GM23338 (cell line): ENCODE data around the gene RGS7. TPM values are rescaled to one million over a fixed set of nuclear protein-coding genes. Genes with fewer than 3 reads are reported as not detected.

Experiments
- ATAC-seq: fragments of 200-7000 bp; cut with Tn5 transposase; 3 replicates; pipeline ENCODE4 v1.9.1; 2020
- DNase-seq: peaks from one replicate; pipeline ENCODE4 v3.0.0-alpha.2; 2015; ENCODE audit warnings: low spot score
- H2AFZ ChIP-seq: fragments of 200-600 bp; sonication (generic); 2 replicates; pipeline ENCODE4 v1.8.0; 2016; ENCODE audit warnings: antibody characterized with exemption, mild to moderate bottlenecking, moderate library complexity
- H3F3A ChIP-seq: fragments of 200-600 bp; sonication (generic); replicated peaks from 2 replicates; pipeline ENCODE4 v1.8.0; 2017; ENCODE audit warnings: antibody characterized with exemption, mixed run types, low read depth
- H3K27ac ChIP-seq: fragments of 200-600 bp; sonication (generic); 2 replicates; pipeline ENCODE4 v1.6.1; 2016; ENCODE audit warnings: low read depth
- H3K27me3 ChIP-seq: fragments of 200-600 bp; sonication (generic); 2 replicates; pipeline ENCODE4 v1.8.0; 2016; ENCODE audit warnings: mild to moderate bottlenecking, mixed run types, moderate library complexity; ENCODE audit not compliant: insufficient read depth
- H3K36me3 ChIP-seq: fragments of 200-600 bp; sonication (generic); 2 replicates; pipeline ENCODE4 v1.8.0; 2016; ENCODE audit warnings: mild to moderate bottlenecking; ENCODE audit not compliant: insufficient read depth
- H3K4me1 ChIP-seq: fragments of 200-600 bp; sonication (generic); 2 replicates; pipeline ENCODE4 v1.8.0; 2016; ENCODE audit warnings: mild to moderate bottlenecking, moderate library complexity; ENCODE audit not compliant: insufficient read depth
- H3K4me2 ChIP-seq: fragments of 200-600 bp; sonication (generic); 2 replicates; pipeline ENCODE4 v1.7.1; 2017; ENCODE audit warnings: mixed run types
- H3K4me3 ChIP-seq: fragments of 200-600 bp; sonication (generic); 2 replicates; pipeline ENCODE4 v1.6.1; 2016; ENCODE audit warnings: mixed run types
- H3K79me2 ChIP-seq: fragments of 200-600 bp; sonication (generic); replicated peaks from 2 replicates; pipeline ENCODE4 v1.8.0; 2017; ENCODE audit warnings: mild to moderate bottlenecking; ENCODE audit not compliant: insufficient read depth
- H3K9me2 ChIP-seq: fragments of 200-600 bp; sonication (generic); 2 replicates; pipeline ENCODE4 v1.8.0; 2017; ENCODE audit not compliant: insufficient read depth
- H4K20me1 ChIP-seq: fragments of 200-600 bp; sonication (generic); replicated peaks from 2 replicates; pipeline ENCODE4 v1.8.0; 2017; ENCODE audit warnings: mild to moderate bottlenecking; ENCODE audit not compliant: insufficient read depth
- H3K27ac Mint-ChIP-seq: 2 replicates; pipeline ENCODE4 v1.8.0; 2020; ENCODE audit warnings: inconsistent platforms, mild to moderate bottlenecking, moderate library complexity, mixed read lengths
- H3K27me3 Mint-ChIP-seq: 3 replicates; pipeline ENCODE4 v1.8.0; 2022; ENCODE audit warnings: low read depth, mild to moderate bottlenecking, moderate library complexity, mixed read lengths, inconsistent platforms; ENCODE audit not compliant: insufficient read depth, poor library complexity
- H3K36me3 Mint-ChIP-seq: 3 replicates; pipeline ENCODE4 v1.8.0; 2021; ENCODE audit warnings: low read depth, mild to moderate bottlenecking, inconsistent platforms, moderate library complexity, mixed read lengths
- H3K4me1 Mint-ChIP-seq: 3 replicates; pipeline ENCODE4 v1.8.0; 2020; ENCODE audit warnings: mild to moderate bottlenecking, inconsistent platforms, mixed read lengths
- H3K4me3 Mint-ChIP-seq: 3 replicates; pipeline ENCODE4 v1.8.0; 2021; ENCODE audit warnings: moderate library complexity, mild to moderate bottlenecking, inconsistent platforms, mixed read lengths
- H3K9me3 Mint-ChIP-seq: 3 replicates; pipeline ENCODE4 v1.8.0; 2020; ENCODE audit warnings: moderate library complexity, mild to moderate bottlenecking, inconsistent platforms, mixed read lengths
- CREB1 ChIP-seq: fragments of 250-450 bp; sonication (Bioruptor Pico); IDR thresholded peaks from 2 replicates; pipeline ENCODE4 v1.5.0; 2020; ENCODE audit warnings: low read depth, mild to moderate bottlenecking, moderate library complexity
- CTCF ChIP-seq, 2 experiments: fragments of 200-600 bp in 1 of 2; sonication (generic) in 1 of 2; conservative IDR thresholded peaks; 2 replicates each; pipeline versions ENCODE4 v1.5.1 to v1.6.1; 2016 to 2017; ENCODE audit warnings: antibody characterized with exemption in 2 of 2, low read depth in 2 of 2, mild to moderate bottlenecking in 2 of 2, moderate library complexity in 1 of 2
- ETS1 ChIP-seq: IDR thresholded peaks from 2 replicates; pipeline ENCODE4 v1.6.1; 2016; ENCODE audit warnings: antibody characterized with exemption
- EZH2 ChIP-seq: fragments of 200-600 bp; sonication (generic); IDR thresholded peaks from one replicate; pipeline ENCODE4 v1.8.0; 2017; ENCODE audit warnings: antibody characterized with exemption, mild to moderate bottlenecking, low read depth; ENCODE audit not compliant: unreplicated experiment
- EZH2phosphoT487 ChIP-seq: fragments of 200-600 bp; sonication (generic); IDR thresholded peaks from one replicate; pipeline ENCODE4 v1.8.1; 2018; ENCODE audit warnings: antibody characterized with exemption; ENCODE audit not compliant: unreplicated experiment
- JUNB ChIP-seq: IDR thresholded peaks from one replicate; pipeline ENCODE4 v1.6.1; 2016; ENCODE audit warnings: antibody characterized with exemption; ENCODE audit not compliant: unreplicated experiment
- NANOG ChIP-seq: IDR thresholded peaks from 2 replicates; pipeline ENCODE4 v1.6.1; 2016; ENCODE audit warnings: antibody characterized with exemption, borderline replicate concordance
- POLR2AphosphoS5 ChIP-seq: IDR thresholded peaks from 2 replicates; pipeline ENCODE4 v1.6.1; 2016; ENCODE audit warnings: antibody characterized with exemption, low read depth
- REST ChIP-seq: IDR thresholded peaks from one replicate; pipeline ENCODE4 v1.6.1; 2018; ENCODE audit warnings: antibody characterized with exemption; ENCODE audit not compliant: unreplicated experiment
- STAT1 ChIP-seq: IDR thresholded peaks from one replicate; pipeline ENCODE4 v1.6.1; 2016; ENCODE audit warnings: antibody characterized with exemption; ENCODE audit not compliant: unreplicated experiment
- ZNF114 ChIP-seq: fragments of 250-450 bp; sonication (Bioruptor Pico); IDR thresholded peaks from 2 replicates; pipeline ENCODE4 v1.5.0; 2020; ENCODE audit warnings: mild to moderate bottlenecking, moderate library complexity
- ZNF331 ChIP-seq: fragments of 250-450 bp; sonication (Bioruptor Pico); IDR thresholded peaks from 2 replicates; pipeline ENCODE4 v1.5.0; 2020; ENCODE audit warnings: low read depth, mild to moderate bottlenecking, moderate library complexity
- polyA plus RNA-seq: library from polyadenylated mRNA; unstranded; fragments of >200 nt; fragmentation: Nextera tagmentation; extraction: Ambion mirVana; gene quantifications from 2 replicates; pipeline ENCODE4 v1.2.1, GENCODE V29; 2016
- total RNA-seq: library from RNA; depleted of rRNA; stranded (reverse); fragments of >200 nt; shearing (Covaris generic); gene quantifications from 2 replicates; pipeline ENCODE4 v1.2.3, GENCODE V29; 2014

Gene RGS7
- total and polyA plus RNA-seq, 2 experiments from 2014 or later: 2.0 to 2.2 TPM

GRCh38 chr1:241323514-241324195, 33.4 kb downstream of the RGS7 start:
- Histone ChIP-seq H3K9me2 (no peaks in the 10 kb centered on the region), H3K27me3 (no peaks in the 10 kb centered on the region), H3K4me1 (no peaks in the 10 kb centered on the region), H3K79me2 (no peaks in the 10 kb centered on the region), H3K36me3 (no peaks in the 10 kb centered on the region), H4K20me1 (no peaks in the 10 kb centered on the region), H3F3A (no peaks in the 10 kb centered on the region), H3K4me2 (no peak overlapping the region), H2AFZ (no peak overlapping the region), H3K4me3 (no peak overlapping the region), H3K27ac (no peak overlapping the region)
- DNase-seq: peak; percentile 83
- ATAC-seq: peak; percentile 77
- no peaks in the 10 kb centered on the region for H3K9me3 Mint-ChIP-seq
- H3K27ac Mint-ChIP-seq: no peak overlapping the region
- H3K27me3 Mint-ChIP-seq: no peaks in the 10 kb centered on the region
- H3K4me3 Mint-ChIP-seq: no peak overlapping the region
- no peaks in the 10 kb centered on the region for H3K36me3 Mint-ChIP-seq
- no peaks in the 10 kb centered on the region for H3K4me1 Mint-ChIP-seq
- TF ChIP-seq REST (peak; percentile 90), CTCF (conservative IDR thresholded peaks at IDR 0.05; ENCODE audit: low read depth in 2 of 2) (no peak), EZH2phosphoT487 (no peak), EZH2 (no peak)

GRCh38 chr1:241317676-241318075, 39.3 kb downstream of the RGS7 start:
- H3K27me3 ChIP-seq: no peaks in the 10 kb centered on the region
- no peaks in the 10 kb centered on the region for H3K79me2 ChIP-seq
- Mint-ChIP-seq H3K27ac (no peak overlapping the region), H3K4me1 (no peaks in the 10 kb centered on the region), H3K9me3 (no peaks in the 10 kb centered on the region), H3K27me3 (no peaks in the 10 kb centered on the region), H3K36me3 (no peaks in the 10 kb centered on the region), H3K4me3 (no peak overlapping the region)
- H3K4me3 ChIP-seq: no peak overlapping the region
- no peaks in the 10 kb centered on the region for H3K36me3 ChIP-seq
- no peak overlapping the region for H3K27ac ChIP-seq
- no peaks in the 10 kb centered on the region for H3K4me1 ChIP-seq
- no peaks in the 10 kb centered on the region for H3F3A ChIP-seq
- no peaks in the 10 kb centered on the region for H4K20me1 ChIP-seq
- H3K9me2 ChIP-seq: 0 out of 2 replicates have a peak, but pooled peaks cover 2% of the 10 kb centered on the region
- no peak overlapping the region for H2AFZ ChIP-seq
- no peak overlapping the region for H3K4me2 ChIP-seq
- no peak for DNase-seq
- ATAC-seq: no peak
- TF ChIP-seq EZH2phosphoT487 (no peak), NANOG (no peak), ZNF114 (CRISPR knock-in tag) (no peak), STAT1 (no peak), EZH2 (no peak), REST (no peak), ZNF331 (CRISPR knock-in tag) (no peak), CREB1 (CRISPR knock-in tag) (no peak), JUNB (no peak), ETS1 (no peak), POLR2AphosphoS5 (no peak)
